Adipocyte (in vitro differentiated cells): ENCODE measurements around the gene CCDC78.

Experiments used
- DNase-seq: peaks from one replicate; pipeline ENCODE4 v3.0.0-alpha.2; 2015; ENCODE audit warnings: low read depth
- H3K27me3 ChIP-seq: replicated peaks from 2 replicates; pipeline ENCODE4 v1.7.0; 2013; ENCODE audit warnings: mild to moderate bottlenecking, low read length, moderate library complexity; ENCODE audit not compliant: control insufficient read depth, insufficient read depth
- H3K36me3 ChIP-seq: 2 replicates; pipeline ENCODE4 v1.7.0; 2013; ENCODE audit warnings: low read length, mild to moderate bottlenecking, moderate library complexity; ENCODE audit not compliant: control insufficient read depth, insufficient read depth, severe bottlenecking
- H3K4me1 ChIP-seq: 2 replicates; pipeline ENCODE4 v1.7.0; 2013; ENCODE audit warnings: mild to moderate bottlenecking, low read length, moderate library complexity; ENCODE audit not compliant: control insufficient read depth, insufficient read depth
- H3K4me3 ChIP-seq: 2 replicates; pipeline ENCODE4 v1.7.0; 2013; ENCODE audit warnings: mild to moderate bottlenecking, low read length, moderate library complexity
- H3K9ac ChIP-seq: 2 replicates; pipeline ENCODE4 v1.7.0; 2013; ENCODE audit warnings: mild to moderate bottlenecking, low read length, moderate library complexity
- H3K9me3 ChIP-seq: 2 replicates; pipeline ENCODE4 v1.7.0; 2013; ENCODE audit warnings: mild to moderate bottlenecking, low read length, moderate library complexity; ENCODE audit not compliant: control insufficient read depth

CCDC78 gene

GRCh38 chr16:726438-727290 lies at the start of gene CCDC78, which contains the start of gene HAGHL:
Gene CCDC78 (minus strand): TSS chr16:726443. CDS start chr16:726367, 76 bp downstream.
Gene HAGHL (plus strand): TSS chr16:727106. CDS start chr16:727510, 404 bp downstream.
- peak within 1 kb of the TSS; percentile 79 for H3K4me3 ChIP-seq
- peak within 1 kb of the TSS; percentile 86 for H3K9ac ChIP-seq
- H3K36me3 ChIP-seq: no peaks in the 10 kb centered on the region
- no peaks in the 10 kb centered on the region for H3K27me3 ChIP-seq
- no peaks in the 10 kb centered on the region for H3K9me3 ChIP-seq
- H3K4me1 ChIP-seq: peaks cover 8% of the 10 kb centered on the region
- peak; percentile 79 for DNase-seq

- H3K4me1 ChIP-seq: no peaks in the 10 kb centered on the region
- no peak overlapping the region for H3K4me3 ChIP-seq
- DNase-seq: no peak
- no peaks in the 10 kb centered on the region for H3K36me3 ChIP-seq
- H3K27me3 ChIP-seq: peaks cover 30% of the 10 kb centered on the region
- H3K9ac ChIP-seq: no peak overlapping the region
- no peaks in the 10 kb centered on the region for H3K9me3 ChIP-seq
Observed at GRCh38 chr16:775236-775796, 49.1 kb upstream of the CCDC78 start.

- H3K4me3 ChIP-seq: no peak overlapping the region
- no peak overlapping the region for H3K9ac ChIP-seq
- no peak for DNase-seq
- H3K27me3 ChIP-seq: peaks cover 24% of the 10 kb centered on the region
- no peaks in the 10 kb centered on the region for H3K36me3 ChIP-seq
- H3K9me3 ChIP-seq: no peaks in the 10 kb centered on the region
- no peaks in the 10 kb centered on the region for H3K4me1 ChIP-seq
Observed at GRCh38 chr16:774086-775001, 48.1 kb upstream of the CCDC78 start.

GRCh38 chr16:772959-773358 lies 46.7 kb upstream of the CCDC78 start:
- no peak overlapping the region for H3K4me3 ChIP-seq
- no peaks in the 10 kb centered on the region for H3K4me1 ChIP-seq

GRCh38 chr16:770411-770810 lies 44.2 kb upstream of the CCDC78 start:
- H3K27me3 ChIP-seq: peaks cover 7% of the 10 kb centered on the region
- no peak for DNase-seq
- no peaks in the 10 kb centered on the region for H3K4me1 ChIP-seq
- no peak overlapping the region for H3K9ac ChIP-seq
- H3K4me3 ChIP-seq: no peak overlapping the region
- no peaks in the 10 kb centered on the region for H3K36me3 ChIP-seq
- H3K9me3 ChIP-seq: no peaks in the 10 kb centered on the region

More at GRCh38 chr16:772959-773358, 46.7 kb upstream of the CCDC78 start:
- DNase-seq: no peak
- Histone ChIP-seq H3K9ac (no peak overlapping the region), H3K36me3 (no peaks in the 10 kb centered on the region), H3K27me3 (peaks cover 11% of the 10 kb centered on the region), H3K9me3 (no peaks in the 10 kb centered on the region)

GRCh38 chr16:769934-770333 lies 43.7 kb upstream of the CCDC78 start:
- Histone ChIP-seq H3K36me3 (no peaks in the 10 kb centered on the region), H3K27me3 (peaks cover 7% of the 10 kb centered on the region), H3K9me3 (no peaks in the 10 kb centered on the region), H3K4me1 (no peaks in the 10 kb centered on the region), H3K4me3 (no peak overlapping the region), H3K9ac (no peak overlapping the region)
- no peak for DNase-seq

- DNase-seq: no peak
- no peaks in the 10 kb centered on the region for H3K36me3 ChIP-seq
- H3K9me3 ChIP-seq: no peaks in the 10 kb centered on the region
- H3K9ac ChIP-seq: no peak overlapping the region
- H3K4me1 ChIP-seq: no peaks in the 10 kb centered on the region
- no peak overlapping the region for H3K4me3 ChIP-seq
- H3K27me3 ChIP-seq: peaks cover 7% of the 10 kb centered on the region
Observed at GRCh38 chr16:769184-769784, 43.0 kb upstream of the CCDC78 start.

GRCh38 chr16:768428-768827 lies 42.2 kb upstream of the CCDC78 start:
- Histone ChIP-seq H3K4me3 (no peak overlapping the region), H3K27me3 (peaks cover 7% of the 10 kb centered on the region), H3K9ac (no peak overlapping the region), H3K36me3 (no peaks in the 10 kb centered on the region), H3K4me1 (no peaks in the 10 kb centered on the region), H3K9me3 (no peaks in the 10 kb centered on the region)
- no peak for DNase-seq

- no peaks in the 10 kb centered on the region for H3K9me3 ChIP-seq
- H3K9ac ChIP-seq: no peak overlapping the region
- peaks cover 10% of the 10 kb centered on the region for H3K27me3 ChIP-seq
- H3K36me3 ChIP-seq: no peaks in the 10 kb centered on the region
- no peak overlapping the region for H3K4me3 ChIP-seq
- no peaks in the 10 kb centered on the region for H3K4me1 ChIP-seq
- no peak for DNase-seq
Observed at GRCh38 chr16:767743-768235, 41.5 kb upstream of the CCDC78 start.

GRCh38 chr16:766820-767640 lies 40.8 kb upstream of the CCDC78 start:
- Histone ChIP-seq H3K4me3 (no peak overlapping the region), H3K36me3 (no peaks in the 10 kb centered on the region), H3K4me1 (no peaks in the 10 kb centered on the region), H3K27me3 (peaks cover 17% of the 10 kb centered on the region), H3K9me3 (no peaks in the 10 kb centered on the region), H3K9ac (no peak overlapping the region)
- no peak for DNase-seq
